ENCODE measurements around the gene DPP4. TPM values are rescaled to one million over a fixed set of nuclear protein-coding genes. Genes with fewer than 3 reads are reported as not detected.

DPP4 gene
- total RNA-seq, 1 donor from 2014 or later, result 4.4 TPM

DNA sequence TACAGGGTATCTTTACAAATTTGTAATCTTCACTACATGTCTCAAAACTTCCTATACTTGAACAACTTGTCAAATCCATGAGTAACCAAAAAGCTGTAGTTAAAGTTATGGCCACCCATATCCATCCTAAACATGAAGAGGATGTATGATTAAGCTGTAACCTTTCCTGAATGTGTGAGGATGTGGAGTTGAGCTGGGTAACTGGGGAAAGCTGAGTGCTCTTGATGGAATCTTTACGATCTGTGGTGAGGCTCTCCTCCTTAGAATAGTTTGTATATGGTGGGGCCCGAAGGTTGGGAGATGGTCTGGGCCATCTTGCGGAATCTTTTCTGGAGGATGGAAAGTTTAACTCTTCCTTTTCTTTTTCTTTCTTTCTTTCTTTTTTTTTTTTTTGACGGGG, 29.4 kb downstream of the DPP4 start:
- intact Hi-C loops (cut with micrococcal nuclease), result no loop called here

DNA sequence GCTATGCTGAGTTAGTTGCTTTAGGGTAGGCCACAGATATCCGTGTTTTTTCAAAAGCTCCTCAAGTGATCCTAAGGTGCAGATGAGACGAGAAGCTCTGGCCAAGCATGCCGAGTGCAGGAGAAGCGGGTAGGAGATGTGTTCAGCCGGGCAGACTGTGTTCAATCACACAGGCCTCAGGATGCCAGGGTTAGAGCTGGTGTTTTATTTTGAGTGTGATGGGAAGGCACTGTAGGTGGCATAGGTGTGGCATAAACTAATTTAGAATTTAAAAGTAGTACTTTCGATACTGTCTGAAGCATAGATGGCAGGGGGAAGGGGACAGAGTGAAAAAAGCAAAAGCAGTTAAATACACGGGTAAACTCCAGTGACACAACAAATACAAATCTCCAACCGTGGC, 30.9 kb downstream of the DPP4 start:
- H3K9me3 ChIP-seq (replicated peaks), result no peaks in the 10 kb centered on the region
- DNase-seq, result no peak
- H3K27me3 ChIP-seq (ENCODE audit: low read depth), result no peaks in the 10 kb centered on the region
- TF ChIP-seq, protein P1, sequence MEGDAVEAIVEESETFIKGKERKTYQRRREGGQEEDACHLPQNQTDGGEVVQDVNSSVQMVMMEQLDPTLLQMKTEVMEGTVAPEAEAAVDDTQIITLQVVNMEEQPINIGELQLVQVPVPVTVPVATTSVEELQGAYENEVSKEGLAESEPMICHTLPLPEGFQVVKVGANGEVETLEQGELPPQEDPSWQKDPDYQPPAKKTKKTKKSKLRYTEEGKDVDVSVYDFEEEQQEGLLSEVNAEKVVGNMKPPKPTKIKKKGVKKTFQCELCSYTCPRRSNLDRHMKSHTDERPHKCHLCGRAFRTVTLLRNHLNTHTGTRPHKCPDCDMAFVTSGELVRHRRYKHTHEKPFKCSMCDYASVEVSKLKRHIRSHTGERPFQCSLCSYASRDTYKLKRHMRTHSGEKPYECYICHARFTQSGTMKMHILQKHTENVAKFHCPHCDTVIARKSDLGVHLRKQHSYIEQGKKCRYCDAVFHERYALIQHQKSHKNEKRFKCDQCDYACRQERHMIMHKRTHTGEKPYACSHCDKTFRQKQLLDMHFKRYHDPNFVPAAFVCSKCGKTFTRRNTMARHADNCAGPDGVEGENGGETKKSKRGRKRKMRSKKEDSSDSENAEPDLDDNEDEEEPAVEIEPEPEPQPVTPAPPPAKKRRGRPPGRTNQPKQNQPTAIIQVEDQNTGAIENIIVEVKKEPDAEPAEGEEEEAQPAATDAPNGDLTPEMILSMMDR (IDR thresholded peaks at IDR 0.05; ENCODE audit: borderline replicate concordance), result no peak
- H3K4me3 ChIP-seq, result no peak overlapping the region
- peaks cover 17% of the 10 kb centered on the region for H3K36me3 ChIP-seq
- H3K27ac ChIP-seq (replicated peaks), result no peak overlapping the region
- intact Hi-C loops (cut with micrococcal nuclease), result no loop called here
- no peaks in the 10 kb centered on the region for H3K4me1 ChIP-seq

More for the DNA sequence above, 29.4 kb downstream of the DPP4 start:
- TF ChIP-seq, protein P1 (IDR thresholded peaks at IDR 0.05; ENCODE audit: borderline replicate concordance), result no peak
- Histone ChIP-seq H3K4me3 (no peak overlapping the region), H3K36me3 (peaks cover 17% of the 10 kb centered on the region), H3K4me1 (peaks cover 1% of the 10 kb centered on the region), H3K27me3 (ENCODE audit: low read depth) (no peaks in the 10 kb centered on the region), H3K9me3 (replicated peaks) (no peaks in the 10 kb centered on the region), H3K27ac (replicated peaks) (no peak overlapping the region)
- no peak for DNase-seq

DNA sequence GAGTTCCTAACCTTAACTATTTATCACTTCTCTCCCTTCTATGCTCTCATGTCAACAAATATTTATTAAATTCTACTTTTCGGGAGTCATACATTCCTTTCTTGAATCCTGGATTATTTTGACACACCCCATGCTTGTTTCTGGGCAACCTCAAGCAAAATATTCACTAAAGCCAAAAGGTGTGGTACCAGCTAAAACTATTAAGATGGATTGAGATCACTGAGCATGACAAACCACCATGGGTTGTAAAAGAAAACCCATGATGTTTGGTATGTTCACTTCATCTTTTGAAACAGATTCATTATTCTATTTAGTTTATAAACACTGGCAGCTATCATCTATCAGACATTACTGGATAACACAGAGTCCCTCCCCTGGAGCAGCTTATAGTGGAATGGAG, 32.5 kb downstream of the DPP4 start:
- DNase-seq, result no peak
- intact Hi-C loops (cut with micrococcal nuclease), result no loop called here
- TF ChIP-seq, protein P1 (IDR thresholded peaks at IDR 0.05; ENCODE audit: borderline replicate concordance), result no peak
- Histone ChIP-seq H3K36me3 (peaks cover 17% of the 10 kb centered on the region), H3K4me1 (peaks cover 15% of the 10 kb centered on the region), H3K27ac (replicated peaks) (no peak overlapping the region), H3K9me3 (replicated peaks) (no peaks in the 10 kb centered on the region), H3K4me3 (no peak overlapping the region), H3K27me3 (ENCODE audit: low read depth) (no peaks in the 10 kb centered on the region)

DNA sequence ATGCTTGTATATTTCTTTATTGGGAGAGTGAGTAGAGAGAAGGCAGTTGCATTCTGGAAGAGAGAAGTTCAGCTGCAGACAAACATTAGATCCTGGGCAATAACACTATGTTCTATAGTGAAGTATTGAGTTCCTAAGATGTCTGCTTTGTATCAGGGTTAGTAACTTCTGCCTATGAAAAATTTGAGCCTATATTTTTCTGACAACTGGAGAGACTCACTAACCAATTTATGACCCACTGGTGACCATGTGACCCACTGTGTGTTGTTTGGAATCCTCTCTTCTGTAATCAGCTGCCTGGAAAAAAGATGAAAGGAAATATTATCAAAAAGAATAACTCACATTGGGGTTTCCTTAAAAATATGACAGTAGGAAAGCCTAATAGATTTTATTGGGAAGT, 35.3 kb downstream of the DPP4 start:
- intact Hi-C loops (cut with micrococcal nuclease), result no loop called here
- no peak overlapping the region for H3K4me3 ChIP-seq
- TF ChIP-seq, protein P1 (IDR thresholded peaks at IDR 0.05; ENCODE audit: borderline replicate concordance), result no peak
- DNase-seq, result no peak
- peaks cover 22% of the 10 kb centered on the region for H3K4me1 ChIP-seq
- no peak overlapping the region for H3K27ac ChIP-seq (replicated peaks)
- peaks cover 7% of the 10 kb centered on the region for H3K36me3 ChIP-seq
- no peaks in the 10 kb centered on the region for H3K9me3 ChIP-seq (replicated peaks)
- H3K27me3 ChIP-seq (ENCODE audit: low read depth), result no peaks in the 10 kb centered on the region

GRCh38 chr2:162037886-162038285, 36.1 kb downstream of the DPP4 start:
- no peak for DNase-seq
- intact Hi-C loops (cut with micrococcal nuclease), result no loop called here
- H3K27ac ChIP-seq (replicated peaks), result no peak overlapping the region
- H3K4me3 ChIP-seq, result no peak overlapping the region
- H3K27me3 ChIP-seq (ENCODE audit: low read depth), result no peaks in the 10 kb centered on the region
- H3K9me3 ChIP-seq (replicated peaks), result no peaks in the 10 kb centered on the region
- TF ChIP-seq, protein P1 (IDR thresholded peaks at IDR 0.05; ENCODE audit: borderline replicate concordance), result no peak
- H3K36me3 ChIP-seq, result peaks cover 5% of the 10 kb centered on the region
- peaks cover 22% of the 10 kb centered on the region for H3K4me1 ChIP-seq
